GM18511 (cell line): ENCODE data around the gene UPK2.
"Not testable (repeated sequence)": the region's sequence is repeated elsewhere in the genome, so short reads cannot be mapped to it uniquely, and the experiment has no call there.

Experiments
- ATAC-seq: cut with Tn5 transposase; IDR thresholded peaks from one replicate; pipeline ENCODE4 v1.9.1; 2021; ENCODE audit warnings: mild to moderate bottlenecking, moderate library complexity; ENCODE audit not compliant: unreplicated experiment

UPK2 gene

GRCh38 chr11:118935376-118935775, 20.7 kb upstream of the UPK2 start:
- no peak for ATAC-seq

GRCh38 chr11:118938491-118939403, 17.4 kb upstream of the UPK2 start:
- no peak for ATAC-seq

GRCh38 chr11:118939404-118939915, 16.6 kb upstream of the UPK2 start:
- no peak for ATAC-seq

GRCh38 chr11:118939953-118940598, 16.0 kb upstream of the UPK2 start:
- no peak for ATAC-seq

- ATAC-seq: no peak
These were observed 9.0 kb upstream of the UPK2 start for GRCh38 chr11:118947091-118947490.

- no peak for ATAC-seq
These were observed 8.1 kb upstream of the UPK2 start for GRCh38 chr11:118948000-118948399.

- no peak for ATAC-seq
These were observed 2.8 kb upstream of the UPK2 start for GRCh38 chr11:118953265-118953664.

GRCh38 chr11:118953976-118954375, 2.1 kb upstream of the UPK2 start:
- ATAC-seq: not testable (repeated sequence)

GRCh38 chr11:118956847-118957469, 860 bp downstream of the UPK2 start:
- ATAC-seq: no peak

- no peak for ATAC-seq
These were observed 1.5 kb downstream of the UPK2 start for GRCh38 chr11:118957549-118957948.

- ATAC-seq: no peak
These were observed 1.9 kb downstream of the UPK2 start for GRCh38 chr11:118957968-118958367.

- ATAC-seq: no peak
These were observed 2.5 kb downstream of the UPK2 start for GRCh38 chr11:118958577-118958976.

GRCh38 chr11:118961189-118961588, 5.1 kb downstream of the UPK2 start:
- ATAC-seq: no peak

- no peak for ATAC-seq
These were observed 5.5 kb downstream of the UPK2 start for GRCh38 chr11:118961591-118961990.

- ATAC-seq: not testable (repeated sequence)
These were observed 13.4 kb downstream of the UPK2 start for GRCh38 chr11:118969508-118969907.

GRCh38 chr11:118971646-118972045, 15.5 kb downstream of the UPK2 start, which contains the start of gene FOXR1:
Gene FOXR1, plus strand, starts transcription at chr11:118971761. Its CDS starts 171 bp downstream, at chr11:118971932.
- no peak for ATAC-seq

GRCh38 chr11:118973985-118974384, 17.9 kb downstream of the UPK2 start:
- no peak for ATAC-seq

- ATAC-seq: no peak
These were observed 19.9 kb downstream of the UPK2 start for GRCh38 chr11:118975771-118976709.

- no peak for ATAC-seq
These were observed 23.3 kb downstream of the UPK2 start for GRCh38 chr11:118979434-118979833.

GRCh38 chr11:118980191-118980881, 24.2 kb downstream of the UPK2 start:
- ATAC-seq: no peak
